Keratinocyte (primary cell): ENCODE measurements around the gene NFASC. TPM values are rescaled to one million over a fixed set of nuclear protein-coding genes. Genes with fewer than 3 reads are reported as not detected.

ENCODE experiments used
- DNase-seq: peaks from one replicate; pipeline ENCODE4 v3.0.0-alpha.2; 2011; ENCODE audit warnings: low read depth, missing footprints, low spot score
- FAIRE-seq: peaks from 2 replicates; lab custom pipeline; 2011; peaks lifted over from hg19 to GRCh38; lab: Jason Lieb, UNC
- H2AFZ ChIP-seq: 2 replicates; pipeline ENCODE4 v1.6.0; 2012; ENCODE audit warnings: low read length, control low read depth, inconsistent platforms; ENCODE audit not compliant: control insufficient read depth
- H3K27ac ChIP-seq: 2 replicates; pipeline ENCODE4 v1.5.1; 2011; ENCODE audit warnings: low read length; ENCODE audit not compliant: control insufficient read depth, insufficient read depth
- H3K27me3 ChIP-seq: 3 replicates; pipeline ENCODE4 v1.6.0; 2011; ENCODE audit warnings: low read length; ENCODE audit not compliant: control insufficient read depth, insufficient read depth; ENCODE audit errors: extremely low read depth
- H3K36me3 ChIP-seq, 2 experiments: 2 replicates in 1 of 2; 3 replicates in 1 of 2; pipeline ENCODE4 v1.5.1; 2011; ENCODE audit warnings: low read length in 2 of 2, mild to moderate bottlenecking in 1 of 2; ENCODE audit not compliant: control insufficient read depth in 2 of 2, insufficient read depth in 2 of 2; ENCODE audit errors: extremely low read depth in 1 of 2
- H3K4me1 ChIP-seq: 3 replicates; pipeline ENCODE4 v1.5.1; 2011; ENCODE audit warnings: low read length; ENCODE audit not compliant: control insufficient read depth, insufficient read depth; ENCODE audit errors: extremely low read depth
- H3K4me2 ChIP-seq: 3 replicates; pipeline ENCODE4 v1.6.0; 2011; ENCODE audit warnings: low read depth, low read length; ENCODE audit not compliant: control insufficient read depth, insufficient read depth; ENCODE audit errors: extremely low read depth
- H3K4me3 ChIP-seq, 3 experiments: fragments of 200-600 bp in 1 of 3; sonication (generic) in 1 of 3; 2 replicates in 2 of 3; 3 replicates in 1 of 3; pipeline ENCODE4 v1.5.1; 2011 to 2016; ENCODE audit warnings: low read length in 3 of 3, mild to moderate bottlenecking in 3 of 3, control low read depth in 2 of 3, inconsistent platforms in 1 of 3, low read depth in 1 of 3, mixed read lengths in 1 of 3, mixed run types in 1 of 3, moderate library complexity in 1 of 3; ENCODE audit not compliant: control insufficient read depth in 2 of 3, insufficient read depth in 2 of 3; ENCODE audit errors: extremely low read depth in 1 of 3
- H3K79me2 ChIP-seq: 2 replicates; pipeline ENCODE4 v1.6.0; 2012; ENCODE audit warnings: low read length; ENCODE audit not compliant: control insufficient read depth, insufficient read depth
- H3K9ac ChIP-seq: 3 replicates; pipeline ENCODE4 v1.6.0; 2011; ENCODE audit warnings: low read length; ENCODE audit not compliant: control insufficient read depth, insufficient read depth; ENCODE audit errors: extremely low read depth
- H3K9me1 ChIP-seq: 3 replicates; pipeline ENCODE4 v1.6.0; 2011; ENCODE audit warnings: low read length; ENCODE audit not compliant: control insufficient read depth, insufficient read depth; ENCODE audit errors: extremely low read depth
- H3K9me3 ChIP-seq: 2 replicates; pipeline ENCODE4 v1.5.1; 2012; ENCODE audit warnings: low read depth, low read length; ENCODE audit not compliant: control insufficient read depth
- H4K20me1 ChIP-seq: 3 replicates; pipeline ENCODE4 v1.6.0; 2011; ENCODE audit warnings: low read length; ENCODE audit not compliant: control insufficient read depth, insufficient read depth; ENCODE audit errors: extremely low read depth
- EZH2 ChIP-seq: IDR thresholded peaks from one replicate; pipeline ENCODE4 v1.6.1; 2012; ENCODE audit warnings: inconsistent platforms, mild to moderate bottlenecking, low read length, moderate library complexity
- dilution Hi-C: fragments of 300-500 bp; cut with MboI; formaldehyde crosslinking; loops from one replicate; pipeline ENCODE4 v1.7.0; 2020; ENCODE audit warnings: low sequenced_read_pairs; ENCODE audit not compliant: extremely low pct_ligation_motif_present
- polyA plus RNA-seq, 5 experiments: library from polyadenylated mRNA; depleted of rRNA in 3 of 5; stranded (reverse) in 3 of 5; stranded (forward) in 1 of 5; unstranded in 1 of 5; fragments of >200 nt; gene quantifications; 1 replicate in 1 of 5; 2 replicates in 3 of 5; 3 replicates in 1 of 5; pipeline versions ENCODE4 v1.2.1 to v1.2.3, GENCODE V29; 2011 to 2012; ENCODE audit warnings: missing spikeins in 2 of 5, low read depth in 1 of 5, low replicate concordance in 1 of 5
- TF ChIP-seq, protein P1 (sequence below), 3 experiments: IDR thresholded peaks in 1 of 3; conservative IDR thresholded peaks in 1 of 3; optimal IDR thresholded peaks in 1 of 3; 2 replicates in 2 of 3; 3 replicates in 1 of 3; pipeline versions ENCODE3 to v1.5.1; 2011; ENCODE audit warnings: low read length in 3 of 3, mild to moderate bottlenecking in 3 of 3, moderate library complexity in 2 of 3, control low read depth in 1 of 3, inconsistent platforms in 1 of 3; ENCODE audit not compliant: insufficient read depth in 2 of 3; ENCODE audit errors: extremely low read depth in 1 of 3

NFASC gene
- polyA plus RNA-seq, 1 donor (not counting 4 experiments of a cell fraction or from before 2014, with no cell fraction given) = 4.3 TPM

DNA sequence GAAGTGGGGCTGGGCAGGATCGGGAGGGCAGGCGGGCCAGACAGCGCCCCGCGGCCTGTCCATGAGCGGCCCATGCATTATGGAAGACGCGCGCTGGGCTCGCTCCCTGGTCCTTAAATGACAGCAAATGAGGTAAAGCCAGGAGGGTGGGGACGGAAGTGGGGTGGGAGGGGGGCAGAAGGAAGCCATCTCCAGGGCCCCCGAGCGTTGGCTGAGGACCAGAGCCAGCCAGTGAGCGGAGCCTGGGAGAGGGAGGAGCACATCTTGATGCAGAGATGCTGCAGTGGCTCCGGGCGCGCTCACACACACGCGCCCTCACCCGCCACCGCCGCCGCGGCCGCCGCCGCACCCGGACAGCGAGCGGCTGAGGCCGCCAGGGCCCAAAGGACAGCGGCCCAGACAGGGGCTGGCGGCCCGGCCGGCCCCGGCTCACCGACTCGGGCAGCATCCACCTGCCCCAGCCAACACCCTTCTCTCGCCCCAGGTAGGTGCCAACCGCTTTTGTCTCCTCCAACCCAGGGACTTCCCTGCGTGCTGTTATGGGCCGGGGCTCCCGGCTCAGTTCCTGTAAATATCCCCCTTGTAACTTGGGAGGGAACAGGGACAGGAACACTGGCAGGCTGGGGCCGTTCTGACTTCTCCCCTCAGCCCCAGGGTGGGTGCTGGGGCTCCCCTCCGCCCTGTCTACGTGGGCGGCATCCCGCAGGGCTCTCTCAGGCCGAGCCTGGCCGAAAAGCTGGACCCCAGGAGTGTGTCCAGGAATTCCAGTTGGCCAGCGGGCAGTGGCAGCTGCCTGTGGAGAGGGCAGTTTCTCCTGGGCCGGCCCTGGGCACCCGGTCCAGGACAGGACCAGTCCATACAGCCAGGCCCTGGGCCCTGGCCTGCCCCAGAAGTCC, 172.5 kb downstream of the NFASC start, which contains the start of gene CNTN2:
Gene CNTN2 (plus strand): TSS at position 302 of the 896 bp plus-strand sequence. CDS start 9,974 bp downstream, outside the sequence.
- no peak within 1 kb of the TSS for H3K9ac ChIP-seq
- no peaks in the 10 kb centered on the region for H3K79me2 ChIP-seq
- FAIRE-seq (no peak), DNase-seq (no peak)
- H3K9me1 ChIP-seq = no peaks in the 10 kb centered on the region
- dilution Hi-C loops = no loop called here
- no peak within 1 kb of the TSS for H2AFZ ChIP-seq
- H3K9me3 ChIP-seq = no peaks in the 10 kb centered on the region
- no peak within 1 kb of the TSS for H3K4me3 ChIP-seq
- peaks cover 76% of the 10 kb centered on the region for H3K27me3 ChIP-seq
- H3K27ac ChIP-seq = no peak within 1 kb of the TSS
- H3K4me2 ChIP-seq = no peak within 1 kb of the TSS
- H3K4me1 ChIP-seq = no peaks in the 10 kb centered on the region
- no peaks in the 10 kb centered on the region for H4K20me1 ChIP-seq
- TF ChIP-seq, protein P1, sequence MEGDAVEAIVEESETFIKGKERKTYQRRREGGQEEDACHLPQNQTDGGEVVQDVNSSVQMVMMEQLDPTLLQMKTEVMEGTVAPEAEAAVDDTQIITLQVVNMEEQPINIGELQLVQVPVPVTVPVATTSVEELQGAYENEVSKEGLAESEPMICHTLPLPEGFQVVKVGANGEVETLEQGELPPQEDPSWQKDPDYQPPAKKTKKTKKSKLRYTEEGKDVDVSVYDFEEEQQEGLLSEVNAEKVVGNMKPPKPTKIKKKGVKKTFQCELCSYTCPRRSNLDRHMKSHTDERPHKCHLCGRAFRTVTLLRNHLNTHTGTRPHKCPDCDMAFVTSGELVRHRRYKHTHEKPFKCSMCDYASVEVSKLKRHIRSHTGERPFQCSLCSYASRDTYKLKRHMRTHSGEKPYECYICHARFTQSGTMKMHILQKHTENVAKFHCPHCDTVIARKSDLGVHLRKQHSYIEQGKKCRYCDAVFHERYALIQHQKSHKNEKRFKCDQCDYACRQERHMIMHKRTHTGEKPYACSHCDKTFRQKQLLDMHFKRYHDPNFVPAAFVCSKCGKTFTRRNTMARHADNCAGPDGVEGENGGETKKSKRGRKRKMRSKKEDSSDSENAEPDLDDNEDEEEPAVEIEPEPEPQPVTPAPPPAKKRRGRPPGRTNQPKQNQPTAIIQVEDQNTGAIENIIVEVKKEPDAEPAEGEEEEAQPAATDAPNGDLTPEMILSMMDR (optimal IDR thresholded peaks at IDR 0.05 in 1 of 3, IDR thresholded peaks at IDR 0.05 in 1 of 3, conservative IDR thresholded peaks at IDR 0.05 in 1 of 3; ENCODE audit: extremely low read depth in 1 of 3, insufficient read depth in 2 of 3, low read length in 3 of 3) = no peak
- TF ChIP-seq EZH2 = no peak
- H3K36me3 ChIP-seq = no peaks in the 10 kb centered on the region

DNA sequence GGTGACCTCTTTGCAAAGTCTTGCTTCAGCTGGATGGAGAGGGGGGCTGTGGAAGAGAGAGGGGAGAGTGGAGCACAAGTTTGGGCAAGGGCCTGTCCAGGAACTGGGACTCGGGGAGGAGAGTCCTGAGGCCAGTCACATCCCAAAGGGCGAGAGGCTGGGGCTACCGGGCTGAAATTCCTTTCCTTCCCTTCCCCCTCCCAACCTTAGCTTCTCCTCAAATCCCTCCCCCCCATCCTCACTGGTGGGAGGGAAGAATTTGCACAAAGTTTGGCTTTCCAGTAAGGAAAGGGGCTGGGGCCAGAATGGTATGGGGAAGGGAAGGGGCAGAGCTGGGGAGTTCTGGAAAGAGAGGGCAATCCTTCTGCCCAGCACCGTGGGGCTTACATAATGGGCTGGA, 173.2 kb downstream of the NFASC start:
- H2AFZ ChIP-seq = no peak overlapping the region
- no peak for FAIRE-seq
- no peak for TF ChIP-seq EZH2
- TF ChIP-seq, protein P1 (optimal IDR thresholded peaks at IDR 0.05 in 1 of 3, IDR thresholded peaks at IDR 0.05 in 1 of 3, conservative IDR thresholded peaks at IDR 0.05 in 1 of 3; ENCODE audit: extremely low read depth in 1 of 3, insufficient read depth in 2 of 3, low read length in 3 of 3) = no peak
- H3K9me3 ChIP-seq = no peaks in the 10 kb centered on the region
- H3K9me1 ChIP-seq = no peaks in the 10 kb centered on the region
- H3K4me1 ChIP-seq = no peaks in the 10 kb centered on the region
- H3K4me3 ChIP-seq = no peak overlapping the region
- H3K27me3 ChIP-seq = peaks cover 79% of the 10 kb centered on the region
- H4K20me1 ChIP-seq = no peaks in the 10 kb centered on the region
- dilution Hi-C loops = no loop called here
- no peaks in the 10 kb centered on the region for H3K79me2 ChIP-seq
- H3K27ac ChIP-seq = no peak overlapping the region
- H3K36me3 ChIP-seq = no peaks in the 10 kb centered on the region
- no peak overlapping the region for H3K9ac ChIP-seq
- no peak overlapping the region for H3K4me2 ChIP-seq
- DNase-seq = no peak
